Activated T-helper 1 cell treated with anti-CD3 and anti-CD28 coated beads, Interleukin-2, amount 50 U/mL, for 16 hours (primary cell): Measurements from ENCODE around the gene CAMSAP1.
A peak's percentile ranks its signal among the peaks of the same experiment; 100 is the strongest.
"Not testable (repeated sequence)": the region's sequence is repeated elsewhere in the genome, so short reads cannot be mapped to it uniquely, and the experiment has no call there.

Experiments
- DNase-seq, 2 donors: peaks; one replicate each; pipeline ENCODE4 v3.0.0-alpha.2; 2020; ENCODE audit warnings: low read depth in 1 of 2, low spot score in 1 of 2

CAMSAP1 gene

DNA sequence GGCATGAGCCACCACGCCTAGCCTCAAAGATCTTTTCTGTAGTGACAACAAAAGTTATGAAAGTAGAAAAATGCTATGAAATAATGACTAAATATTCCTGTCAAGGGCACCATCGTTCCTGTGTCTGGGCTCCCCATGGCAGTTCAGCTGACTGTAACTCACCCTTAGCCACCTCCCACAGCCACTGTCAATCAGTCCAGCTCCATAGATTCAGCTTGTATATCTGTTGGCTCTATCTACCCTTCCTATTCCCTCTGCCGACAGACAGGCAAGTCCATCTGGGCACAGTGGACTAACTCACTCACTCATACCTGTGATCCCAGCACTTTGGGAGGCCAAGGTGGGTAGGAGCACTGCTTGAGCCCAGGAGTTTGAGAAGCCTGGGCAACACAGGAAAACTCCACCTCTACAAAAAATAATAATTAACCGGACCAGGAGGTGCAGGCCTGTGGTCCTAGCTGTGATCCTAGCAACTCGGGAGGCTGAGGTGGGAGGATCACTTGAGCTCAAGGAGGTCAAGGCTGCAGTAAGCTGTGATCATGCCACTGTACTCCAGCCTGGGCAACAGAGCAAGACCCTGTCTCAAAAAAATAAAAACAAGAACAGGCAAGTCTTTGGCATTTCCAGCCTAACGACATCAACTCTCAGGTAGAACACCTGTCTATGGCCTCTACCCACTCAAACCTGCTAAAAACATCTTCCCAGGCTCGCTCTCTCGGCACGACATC lies 6.2 kb downstream of the CAMSAP1 start:
- no peak for DNase-seq

DNA sequence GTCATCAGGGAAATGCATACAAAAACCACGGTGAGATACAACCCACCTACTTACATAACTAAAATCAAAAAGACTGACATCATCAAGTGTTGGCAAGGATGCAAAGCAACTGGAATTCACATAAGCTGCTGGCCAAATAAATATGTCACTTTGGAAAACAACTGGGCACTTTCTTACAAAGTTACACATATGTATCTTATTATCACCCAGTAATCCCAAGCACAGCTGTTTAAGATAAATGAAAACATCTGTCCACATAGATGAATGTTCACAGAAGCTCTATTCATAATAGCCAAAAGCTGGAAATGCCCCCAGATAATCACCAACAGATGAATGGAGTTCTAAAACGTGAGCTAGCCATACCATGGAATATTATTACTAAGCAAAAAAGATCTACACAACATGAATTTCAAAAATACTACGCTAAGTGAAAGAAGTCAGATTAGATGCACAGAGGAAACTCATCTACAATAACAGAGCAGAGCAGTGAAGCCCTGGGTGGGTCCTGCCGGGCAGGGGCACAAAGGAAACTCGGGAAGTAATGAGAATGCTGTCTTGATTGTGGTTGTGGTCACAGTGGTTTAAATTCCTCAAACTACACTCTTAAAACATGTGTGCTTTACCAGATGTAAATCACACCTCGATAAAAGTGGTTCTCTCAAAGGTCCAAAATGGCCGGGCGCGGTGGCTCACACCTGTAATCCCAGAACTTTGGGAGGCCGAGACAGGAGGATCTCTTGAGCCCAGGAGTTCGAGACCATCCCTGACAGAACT lies 8.5 kb downstream of the CAMSAP1 start:
- DNase-seq, result no peak

DNA sequence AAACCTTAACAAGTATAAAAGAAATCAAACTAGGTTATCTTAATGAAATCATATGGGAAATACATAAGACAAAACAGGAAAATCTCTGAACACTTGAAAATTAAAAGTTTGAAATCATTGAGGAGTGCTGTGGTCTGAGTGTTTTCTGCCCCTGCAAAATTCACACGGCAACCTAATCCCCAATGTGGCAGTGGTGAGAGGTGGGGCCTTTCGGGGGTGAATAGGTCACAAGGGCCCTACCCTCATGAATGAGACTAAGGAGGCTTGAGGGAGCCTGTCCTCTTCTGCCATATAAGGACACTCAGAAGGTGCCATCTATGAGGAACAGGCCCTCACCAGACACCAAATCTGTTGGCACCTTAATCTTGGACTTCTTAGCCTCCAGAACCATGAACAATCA lies 10.7 kb downstream of the CAMSAP1 start:
- no peak for DNase-seq

DNA sequence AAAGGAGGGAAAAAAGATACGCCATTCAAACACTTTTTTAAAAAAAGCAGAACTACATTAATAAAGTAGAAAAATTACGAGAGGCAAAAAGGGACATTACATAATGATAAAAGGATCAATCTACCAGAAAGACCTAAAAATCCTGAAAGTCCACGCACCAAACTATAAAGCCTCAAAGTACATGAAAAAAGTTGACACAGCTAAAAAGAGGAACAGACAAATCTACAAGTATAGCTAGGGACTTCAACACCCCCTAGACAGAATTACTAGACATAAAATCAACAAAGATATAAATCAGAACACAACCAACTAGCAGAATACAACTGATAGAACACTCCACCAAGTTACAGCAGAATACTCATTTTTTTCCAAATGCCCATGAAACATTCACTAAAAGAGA lies 11.1 kb downstream of the CAMSAP1 start:
- no peak for DNase-seq

DNA sequence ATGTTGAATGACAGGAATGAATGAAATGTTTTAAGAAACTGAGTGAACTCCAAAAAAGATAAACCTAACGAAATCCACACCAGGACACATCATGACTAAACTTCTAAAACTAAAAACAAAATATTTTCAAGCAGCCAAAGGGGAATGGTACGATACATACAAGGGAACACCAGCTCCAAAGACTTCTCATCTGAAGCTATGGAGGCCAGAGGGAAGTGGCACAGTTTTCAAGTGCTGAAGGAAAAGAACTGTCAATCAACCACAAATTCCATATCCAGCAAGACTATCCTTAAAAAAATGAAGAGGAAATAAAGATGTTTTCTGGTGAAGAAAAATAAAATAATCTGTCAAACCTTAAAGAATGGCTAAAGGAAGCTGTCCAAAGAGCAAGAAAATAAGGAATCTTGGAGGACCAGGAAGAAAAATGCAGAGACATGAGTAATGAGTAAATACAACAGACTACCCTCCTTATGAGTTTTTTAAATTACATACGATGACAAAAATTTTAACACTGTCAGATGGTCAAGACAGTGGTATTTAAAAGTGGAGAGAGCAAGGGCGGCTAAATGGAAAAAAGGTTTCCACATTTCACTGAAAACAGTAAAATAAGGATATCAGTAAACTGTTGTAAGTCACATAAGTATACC lies 12.0 kb downstream of the CAMSAP1 start:
- DNase-seq, result no peak

DNA sequence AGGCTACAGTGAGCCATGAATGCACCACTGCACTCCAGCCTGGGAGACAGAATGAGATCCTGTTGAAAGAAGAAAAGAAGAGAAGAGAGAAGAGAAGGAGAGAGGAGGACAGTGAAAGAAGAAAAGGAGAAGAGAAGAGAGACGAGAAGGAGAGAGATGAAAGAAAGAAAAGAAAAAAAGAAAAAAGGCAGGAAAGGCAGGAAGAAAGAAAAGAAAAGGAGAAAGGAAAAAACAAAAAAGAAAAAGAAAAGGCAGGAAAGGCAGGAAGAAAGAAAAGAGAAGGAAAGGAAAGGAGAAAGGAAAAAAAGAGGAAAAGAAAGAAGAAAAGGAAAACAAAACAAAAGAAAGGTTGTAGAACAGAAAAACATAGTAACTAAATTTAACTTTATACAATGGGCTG lies 14.2 kb downstream of the CAMSAP1 start:
- DNase-seq, result no peak

DNA sequence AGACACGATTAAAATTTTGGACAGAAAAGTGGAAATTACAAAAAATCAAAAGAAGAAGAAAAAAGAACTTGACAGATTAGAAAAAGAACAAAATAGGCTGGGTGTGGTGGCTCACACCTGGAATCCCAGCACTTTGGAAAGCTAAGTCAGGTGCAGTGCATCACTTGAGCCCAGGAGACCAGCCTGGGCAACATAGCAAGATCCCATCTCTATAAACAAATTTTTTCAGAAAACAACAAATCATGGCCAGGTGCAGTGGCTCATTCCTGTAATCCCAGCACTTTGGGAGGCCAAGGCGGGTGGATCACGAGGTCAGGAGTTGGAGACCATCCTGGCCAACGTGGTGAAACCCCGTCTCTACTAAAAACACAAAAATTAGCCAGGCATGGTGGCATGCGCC lies 15.0 kb downstream of the CAMSAP1 start:
- not testable (repeated sequence) for DNase-seq

DNA sequence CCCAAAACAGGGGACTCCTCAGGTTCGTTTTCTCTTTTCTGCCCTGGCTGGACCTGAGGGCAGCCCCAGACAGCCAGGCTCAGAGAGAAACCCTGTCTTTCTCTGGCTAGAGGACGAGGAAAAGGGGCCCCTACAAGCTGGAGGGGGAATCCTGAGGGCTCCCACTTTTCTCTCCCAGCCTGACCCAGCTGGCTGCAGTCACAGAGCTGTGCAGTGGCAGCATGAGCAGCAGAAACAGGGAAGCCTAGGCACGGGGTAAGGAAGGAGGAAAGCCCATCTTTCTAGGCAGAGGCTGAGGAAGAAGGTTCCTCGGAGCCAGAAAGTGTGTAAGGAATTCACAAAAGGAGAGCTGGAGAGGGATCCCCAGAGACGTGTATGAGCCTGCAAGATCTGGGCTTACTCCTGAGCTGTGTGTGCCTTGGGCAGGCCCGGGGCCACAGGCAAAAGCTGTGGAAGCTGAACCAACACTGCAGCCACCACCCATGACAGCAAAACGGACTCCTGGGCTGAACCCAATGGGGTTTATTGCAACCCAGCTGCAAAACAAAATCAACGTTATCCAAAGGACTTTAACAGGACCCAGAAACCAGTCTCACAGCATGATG lies 16.2 kb downstream of the CAMSAP1 start:
- no peak for DNase-seq

DNA sequence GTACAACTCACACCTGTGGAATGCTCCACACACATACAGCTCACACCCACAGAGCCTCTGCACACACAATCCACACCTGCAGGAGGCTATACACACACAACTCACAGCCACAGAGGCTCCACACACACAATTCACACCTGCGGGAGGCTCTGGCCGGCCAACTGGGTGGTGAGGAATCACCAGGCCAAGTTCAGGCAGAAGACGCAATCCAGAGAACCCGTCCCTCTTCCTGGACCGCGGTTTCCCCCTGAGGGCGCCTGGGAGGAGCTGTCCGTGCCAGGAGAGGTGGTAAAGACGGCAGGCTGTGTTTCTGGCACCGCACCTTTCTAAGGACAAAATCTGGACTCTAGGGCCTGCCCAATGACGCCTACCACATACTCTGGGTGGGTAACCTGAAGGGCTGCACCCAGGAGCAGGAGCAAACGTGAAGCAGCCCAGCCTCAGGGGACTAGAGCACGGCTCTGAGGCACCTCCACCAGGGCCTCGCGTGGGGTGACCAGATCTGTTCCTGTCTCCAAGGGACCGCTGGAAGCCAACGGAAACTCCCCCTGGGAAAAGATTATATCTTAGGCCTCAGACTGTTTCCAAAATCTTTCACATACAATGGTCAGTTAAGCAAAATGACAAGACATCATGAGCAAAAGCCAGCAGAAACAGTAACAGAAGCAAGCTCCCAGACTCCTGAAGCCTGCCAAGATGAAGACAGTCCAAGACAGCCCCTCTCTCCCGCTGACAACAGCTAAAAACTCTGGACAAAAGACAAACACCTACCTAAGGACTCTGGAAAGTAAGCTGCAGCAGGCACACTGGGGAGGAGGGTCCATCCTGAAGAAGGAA lies 16.9 kb downstream of the CAMSAP1 start:
- no peak for DNase-seq

DNA sequence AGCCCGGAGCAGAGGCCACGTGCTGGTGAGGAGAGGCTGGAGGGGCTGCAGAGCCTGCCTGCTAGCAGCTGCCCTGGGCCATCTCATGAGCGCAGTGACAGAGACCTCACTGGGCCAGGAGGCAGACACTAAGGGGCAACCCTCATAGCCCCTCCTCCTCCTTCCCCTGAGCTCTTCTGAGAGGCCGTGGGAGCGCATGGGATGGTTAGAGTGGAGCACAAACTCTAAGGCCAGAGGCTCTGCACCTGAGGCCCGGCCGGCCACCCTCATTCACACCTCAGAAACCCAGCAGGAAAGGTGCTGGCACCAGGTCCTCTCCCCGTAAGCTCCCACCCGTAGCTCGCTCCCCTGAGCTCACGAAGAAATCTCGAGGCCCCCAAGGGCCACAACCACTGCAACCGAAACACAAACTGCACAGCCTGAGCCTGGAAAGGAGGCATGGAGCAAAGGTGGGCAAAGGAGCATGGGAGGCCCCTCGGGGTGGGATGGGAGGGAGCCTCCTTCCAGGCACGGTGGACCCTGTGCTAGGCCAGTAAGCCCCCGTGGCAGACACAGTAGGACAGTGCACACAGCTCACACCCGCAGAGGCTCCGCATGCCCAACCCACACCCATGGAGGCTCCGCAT lies 17.7 kb downstream of the CAMSAP1 start:
- DNase-seq, result no peak

DNA sequence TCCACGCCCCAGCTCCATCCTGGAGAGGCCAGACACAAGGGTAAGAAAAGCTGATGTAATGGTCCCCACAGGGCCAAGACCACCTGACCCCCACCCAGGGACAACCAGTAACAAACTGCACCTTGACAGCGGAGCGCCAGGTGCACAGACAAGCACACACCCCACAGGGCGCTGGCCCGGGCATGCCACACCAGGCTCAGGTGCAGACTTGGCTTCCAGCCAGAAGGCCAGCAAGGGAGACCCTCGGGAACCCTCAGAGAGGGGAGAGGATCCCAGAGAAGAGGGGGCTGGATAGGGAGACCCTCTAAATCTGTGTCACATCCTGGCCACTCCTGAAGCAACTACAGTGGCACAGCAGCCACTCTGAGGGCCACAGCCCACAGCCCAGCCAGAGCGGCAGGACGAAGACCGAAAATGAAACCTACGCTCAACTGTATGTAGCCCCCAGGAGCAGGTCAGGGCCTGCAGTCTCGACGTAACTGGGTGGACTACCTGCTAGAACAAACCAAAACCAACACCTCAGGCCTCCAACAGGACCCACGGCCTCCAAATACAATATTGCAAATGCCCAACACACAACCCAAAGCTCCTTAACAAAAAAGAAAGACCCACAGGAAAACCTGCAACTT lies 18.5 kb downstream of the CAMSAP1 start:
- no peak for DNase-seq

DNA sequence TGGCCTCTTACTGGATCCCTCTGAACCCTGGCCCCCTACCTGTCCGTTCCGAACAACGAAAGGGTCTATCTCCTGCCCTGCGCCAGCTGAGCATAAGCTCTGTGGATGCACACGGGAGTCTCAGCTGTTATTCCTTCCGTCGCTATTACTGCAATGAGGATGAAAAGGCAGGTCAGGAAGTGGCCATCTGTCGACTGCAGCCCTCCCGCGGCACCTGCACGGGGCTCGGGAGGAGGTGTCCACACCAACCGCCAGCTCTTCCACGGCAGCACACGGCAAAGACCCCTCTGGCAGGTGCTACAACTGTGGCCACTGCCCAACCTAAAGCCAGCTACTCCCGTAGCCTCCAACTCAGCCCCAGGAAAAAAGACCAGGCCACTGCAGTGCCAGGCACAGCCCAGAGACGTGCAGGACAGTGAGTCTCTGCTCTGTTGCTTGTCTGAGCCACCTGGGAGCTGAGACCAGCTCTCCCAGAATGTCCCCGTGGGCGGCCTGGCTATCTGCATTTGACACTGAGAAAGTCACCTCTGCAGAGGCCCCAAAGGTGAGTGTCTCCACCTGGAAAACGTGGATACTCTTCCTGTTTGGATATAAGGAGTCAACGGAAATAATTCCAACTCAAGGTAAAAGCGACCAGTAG lies 19.1 kb downstream of the CAMSAP1 start:
- no peak for DNase-seq

DNA sequence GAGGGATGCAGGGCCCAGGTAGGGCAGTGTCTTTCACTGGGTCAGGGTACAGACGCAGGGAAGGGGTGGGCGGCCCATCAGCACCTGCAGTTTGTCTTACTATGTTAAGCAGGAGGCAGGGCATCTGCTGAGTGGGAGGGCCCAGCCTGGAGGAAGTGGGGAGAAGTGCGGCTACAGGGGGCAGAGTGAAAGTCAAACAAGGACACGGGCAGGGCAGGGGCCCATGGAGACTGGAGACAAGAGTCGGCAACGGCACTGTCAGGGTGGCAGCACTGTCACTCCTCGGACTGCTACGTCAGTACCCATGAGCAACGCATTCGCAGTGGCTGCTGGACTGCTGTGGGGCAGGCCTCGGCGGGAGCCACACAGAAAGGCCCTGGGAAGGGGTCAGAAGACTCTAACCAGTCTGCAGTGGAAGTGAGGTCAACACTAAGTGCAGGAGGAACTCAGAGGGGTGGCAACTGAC lies 19.7 kb downstream of the CAMSAP1 start:
- peak in 1 of 2 donors; percentile 21 for DNase-seq

DNA sequence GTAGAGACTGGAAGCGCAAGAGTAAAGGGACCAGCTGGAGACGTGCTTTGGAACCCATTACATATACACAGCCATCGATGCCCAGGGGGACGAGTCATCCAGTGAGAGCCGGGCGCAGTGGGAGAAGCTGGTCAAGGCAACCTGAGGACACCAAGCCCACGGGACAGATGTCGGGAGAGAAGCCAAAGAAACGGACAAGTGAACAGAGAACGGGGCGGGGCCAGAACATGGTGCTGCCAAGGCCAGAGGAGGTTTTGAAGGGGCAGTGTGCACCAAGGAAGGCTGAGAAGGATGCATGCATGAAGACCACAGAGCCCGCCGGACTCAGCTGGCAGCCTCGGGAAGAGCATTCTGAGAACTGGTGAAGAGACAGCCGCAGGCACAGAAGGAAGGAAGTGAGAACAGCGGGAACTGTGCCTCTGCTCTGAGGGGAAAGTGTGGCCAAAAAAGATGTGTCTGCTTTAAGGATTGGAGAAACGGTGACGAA lies 20.3 kb downstream of the CAMSAP1 start:
- DNase-seq, result no peak

DNA sequence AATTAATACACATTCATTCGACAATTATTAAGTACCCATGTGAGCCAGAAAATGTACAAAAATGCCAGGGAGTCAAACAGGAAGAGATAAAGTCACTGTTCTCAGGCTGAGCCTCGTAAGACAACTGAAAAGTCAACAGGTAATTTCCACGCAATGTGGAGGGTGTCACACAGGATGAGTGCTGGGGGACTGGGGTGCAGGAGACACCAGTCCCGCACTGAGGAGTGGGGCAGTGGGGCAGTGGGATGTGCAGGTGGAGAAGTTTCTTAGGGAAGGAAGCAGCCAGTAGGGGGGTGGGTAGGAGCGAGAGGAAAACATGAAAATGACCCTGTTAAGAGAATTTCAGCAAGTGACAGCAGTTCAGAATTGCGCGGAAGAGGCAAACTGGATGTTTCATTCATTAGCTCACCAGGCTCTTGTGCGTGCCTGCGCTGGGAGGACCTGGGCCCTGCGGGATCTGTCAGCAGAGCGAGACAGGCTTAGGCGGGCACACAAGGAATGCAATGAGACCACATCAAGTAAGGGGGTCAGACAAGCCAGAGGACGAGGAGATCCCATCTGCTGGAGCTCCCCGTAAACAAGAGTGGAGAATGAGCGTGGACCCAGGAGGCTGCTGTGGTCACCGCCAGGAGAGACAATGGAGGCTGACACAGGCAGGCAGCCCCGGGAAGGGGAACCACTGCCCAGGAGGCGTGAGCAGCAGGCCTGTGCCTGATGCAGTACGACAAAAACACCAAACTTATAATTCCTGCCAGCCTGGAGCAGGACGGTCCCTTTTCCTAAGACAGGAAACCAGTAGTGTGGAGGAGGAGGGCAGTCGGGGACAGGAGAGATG lies 21.0 kb downstream of the CAMSAP1 start:
- no peak for DNase-seq

DNA sequence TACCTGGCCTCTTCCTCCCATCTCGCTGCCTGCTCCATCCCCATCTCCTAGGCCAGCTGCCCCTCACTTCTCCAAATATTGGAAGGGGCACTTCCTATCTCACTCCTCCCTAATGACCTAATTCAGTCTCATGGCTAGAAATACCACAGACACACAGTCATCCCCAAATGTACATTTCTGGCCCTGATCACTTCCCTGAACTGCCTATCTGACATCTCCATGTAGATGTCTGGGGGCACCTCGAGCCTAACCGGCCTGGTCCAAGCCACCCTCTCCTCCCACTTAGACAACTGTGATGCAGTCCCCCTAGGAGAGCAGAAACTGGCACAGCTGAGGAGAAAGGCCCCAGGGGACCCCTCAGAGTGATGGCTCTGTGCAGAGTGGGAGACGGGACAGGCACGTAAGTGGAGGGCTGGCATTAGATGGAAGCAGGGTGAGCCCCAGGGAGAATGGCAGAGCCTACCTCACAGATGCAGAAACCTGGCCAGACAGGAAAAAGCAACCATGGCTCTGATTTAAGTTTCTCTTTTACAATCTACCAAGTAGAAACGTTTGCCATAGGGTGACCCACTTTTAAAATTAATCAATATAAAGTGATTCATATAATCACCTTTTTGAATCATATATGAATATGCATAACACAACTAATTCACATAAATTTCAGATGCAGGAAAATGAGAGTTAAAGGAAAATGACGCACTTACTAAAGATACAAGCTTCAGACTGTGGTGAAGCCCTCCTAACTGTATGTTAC lies 22.1 kb downstream of the CAMSAP1 start:
- DNase-seq, result no peak

DNA sequence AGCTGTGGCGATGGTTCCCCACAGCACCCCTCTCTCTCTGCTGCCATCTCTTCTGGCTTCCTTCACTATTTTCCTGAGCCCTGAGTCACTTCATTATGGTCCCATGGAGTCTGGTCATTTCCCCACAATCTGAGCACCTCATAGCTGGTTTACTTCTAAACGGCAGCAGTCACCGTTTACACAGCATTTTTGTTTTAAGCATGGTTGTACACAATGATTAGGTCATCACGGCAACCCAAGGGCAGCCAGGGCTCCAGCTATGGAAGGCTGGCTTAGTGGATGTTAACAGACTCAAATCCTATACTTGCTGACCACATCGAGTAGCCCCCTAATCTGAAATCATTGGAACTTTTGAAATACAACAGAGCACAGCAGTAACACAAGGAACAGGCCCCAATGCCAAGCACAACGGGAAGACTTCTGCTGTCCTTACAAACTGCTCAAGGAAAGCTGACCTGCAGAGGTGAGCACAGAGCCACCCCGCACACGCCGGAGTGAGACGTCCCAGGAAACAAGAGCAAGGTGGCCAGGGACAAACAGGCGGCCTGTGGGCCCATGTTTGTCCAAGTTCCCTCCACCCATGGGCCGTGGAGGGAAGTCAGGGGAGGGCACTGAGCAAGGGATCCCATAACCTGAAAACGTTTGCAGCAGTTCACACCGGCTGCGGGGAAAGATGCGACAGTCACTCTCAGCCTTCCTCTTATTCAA lies 22.9 kb downstream of the CAMSAP1 start:
- no peak for DNase-seq
